Ovary (tissue), 3 donors: ENCODE measurements around the gene FGFRL1.

Experiments used
- CTCF ChIP-seq, 3 donors: fragments of 450-650 bp in 2 of 3; fragments of 200-600 bp in 1 of 3; IDR thresholded peaks; one replicate each; pipeline versions ENCODE4 v1.5.1 to v1.8.0; 2016 to 2022; ENCODE audit warnings: antibody characterized with exemption in 3 of 3, mild to moderate bottlenecking in 1 of 3
- EP300 ChIP-seq: sonication (generic); formaldehyde crosslinking; IDR thresholded peaks from one replicate; pipeline ENCODE4 v1.6.1; 2017; ENCODE audit warnings: antibody characterized with exemption
- POLR2A ChIP-seq: fragments of 450-650 bp; IDR thresholded peaks from one replicate; pipeline ENCODE4 v1.6.1; 2017; ENCODE audit warnings: antibody characterized with exemption, mild to moderate bottlenecking, moderate library complexity
- donor health status: DM: no; HTN: no; CAD: no.

GRCh38 chr4:1045193-1045594 is 33.8 kb downstream of the FGFRL1 start:
- TF ChIP-seq POLR2A (no peak), CTCF (IDR thresholded peaks at IDR 0.05) (no peak), EP300 (no peak)
